CD4-positive, alpha-beta T cell (primary cell): ENCODE results near the gene GEMIN4. TPM values are rescaled to one million over a fixed set of nuclear protein-coding genes. Genes with fewer than 3 reads are reported as not detected.

Experiments
- ATAC-seq: fragments of 200-7000 bp; cut with Tn5 transposase; one replicate; pipeline ENCODE4 v1.10.0; 2022; ENCODE audit warnings: mild to moderate bottlenecking; ENCODE audit not compliant: poor library complexity
- CTCF ChIA-PET: fragments of 350-600 bp; sonication (Branson Sonifier 250); formaldehyde crosslinking; loops from one replicate; lab custom pipeline; 2021; ENCODE audit warnings: antibody characterized with exemption, inconsistent platforms; lab: Charles Lee
- POLR2A ChIA-PET: fragments of 350-600 bp; sonication (Branson Sonifier 250); formaldehyde crosslinking; loops from one replicate; lab custom pipeline; 2021; ENCODE audit warnings: antibody characterized with exemption, inconsistent platforms; lab: Charles Lee
- DNase-seq, 14 experiments: peaks; one replicate each; pipeline ENCODE4 v3.0.0-alpha.2; 2013 to 2020; ENCODE audit warnings: mixed read lengths in 2 of 14
- H3K27ac ChIP-seq, 2 donors: one replicate each; pipeline versions ENCODE4 v1.5.1 to v1.7.0; 2013; ENCODE audit warnings: low read length in 2 of 2, low read depth in 1 of 2, mild to moderate bottlenecking in 1 of 2
- H3K27me3 ChIP-seq, 2 experiments: 1 replicate in 1 of 2; 2 replicates in 1 of 2; pipeline versions ENCODE4 v1.6.1 to v1.7.0; 2013; ENCODE audit warnings: low read length in 2 of 2, control low read depth in 1 of 2, mild to moderate bottlenecking in 1 of 2, moderate library complexity in 1 of 2; ENCODE audit not compliant: insufficient read depth in 2 of 2, control insufficient read depth in 1 of 2
- H3K36me3 ChIP-seq: one replicate; pipeline ENCODE4 v1.6.1; 2013; ENCODE audit warnings: low read length, control low read depth; ENCODE audit not compliant: insufficient read depth
- H3K4me1 ChIP-seq: one replicate; pipeline ENCODE4 v1.6.1; 2013; ENCODE audit warnings: low read length, control low read depth; ENCODE audit not compliant: insufficient read depth
- H3K4me3 ChIP-seq: one replicate; pipeline ENCODE4 v1.5.1; 2013; ENCODE audit warnings: mild to moderate bottlenecking, low read length, moderate library complexity
- H3K9me3 ChIP-seq, 2 experiments: 1 replicate in 1 of 2; 2 replicates in 1 of 2; pipeline versions ENCODE4 v1.6.1 to v1.7.0; 2013; ENCODE audit warnings: low read length in 2 of 2, mild to moderate bottlenecking in 2 of 2, control low read depth in 1 of 2, moderate library complexity in 1 of 2; ENCODE audit not compliant: control insufficient read depth in 1 of 2, insufficient read depth in 1 of 2
- H3K27ac Mint-ChIP-seq: one replicate; pipeline ENCODE4 v1.8.0; 2020; ENCODE audit warnings: mixed read lengths
- H3K27me3 Mint-ChIP-seq: one replicate; pipeline ENCODE4 v1.8.0; 2021; ENCODE audit warnings: mixed read lengths
- H3K36me3 Mint-ChIP-seq: one replicate; pipeline ENCODE4 v1.8.0; 2021; ENCODE audit warnings: low read depth, mixed read lengths
- H3K4me1 Mint-ChIP-seq: one replicate; pipeline ENCODE4 v1.8.0; 2021; ENCODE audit warnings: low read depth, mixed read lengths
- H3K4me3 Mint-ChIP-seq: one replicate; pipeline ENCODE4 v1.8.0; 2020; ENCODE audit warnings: mild to moderate bottlenecking, mixed read lengths
- H3K9me3 Mint-ChIP-seq: one replicate; pipeline ENCODE4 v1.8.0; 2020; ENCODE audit warnings: mixed read lengths
- intact Hi-C, 2 experiments: fragments of 100-400 bp; cut with DNase I in 1 of 2; cut with micrococcal nuclease in 1 of 2; formaldehyde crosslinking; loops; one replicate each; pipeline versions ENCODE4 v1.15.1 to v1.9.0; 2023 to 2025; cut with DNase I, micrococcal nuclease
- total RNA-seq, 174 experiments: library from RNA in 2 of 174; stranded (reverse) in 2 of 174; gene quantifications; one replicate each; pipeline ENCODE4 v1.2.3 and lab custom pipeline; 2021 to 2026
- TF ChIP-seq, protein P1 (sequence below): fragments of 200-600 bp; IDR thresholded peaks from one replicate; pipeline ENCODE4 v1.8.0; 2022; ENCODE audit warnings: antibody characterized with exemption, mild to moderate bottlenecking

The GEMIN4 gene
- total RNA-seq, 2 experiments from 2014 or later: 16.0 to 18.0 TPM

GRCh38 chr17:737561-738113, 14.4 kb downstream of the GEMIN4 start:
- no peak overlapping the region for H3K27ac ChIP-seq
- H3K4me1 ChIP-seq: peaks cover 11% of the 10 kb centered on the region
- peaks cover 15% of the 10 kb centered on the region for H3K4me1 Mint-ChIP-seq
- no peaks in the 10 kb centered on the region for H3K27me3 ChIP-seq
- no peak overlapping the region for H3K4me3 ChIP-seq
- ChIA-PET POLR2A (no interaction called here), CTCF (no interaction called here)
- H3K27ac Mint-ChIP-seq: no peak overlapping the region
- H3K9me3 Mint-ChIP-seq: no peaks in the 10 kb centered on the region
- DNase-seq (no peak), ATAC-seq (no peak)
- H3K27me3 Mint-ChIP-seq: no peaks in the 10 kb centered on the region
- H3K9me3 ChIP-seq: no peaks in the 10 kb centered on the region
- intact Hi-C loops: no loop called here
- H3K4me3 Mint-ChIP-seq: no peak overlapping the region
- TF ChIP-seq, protein P1, sequence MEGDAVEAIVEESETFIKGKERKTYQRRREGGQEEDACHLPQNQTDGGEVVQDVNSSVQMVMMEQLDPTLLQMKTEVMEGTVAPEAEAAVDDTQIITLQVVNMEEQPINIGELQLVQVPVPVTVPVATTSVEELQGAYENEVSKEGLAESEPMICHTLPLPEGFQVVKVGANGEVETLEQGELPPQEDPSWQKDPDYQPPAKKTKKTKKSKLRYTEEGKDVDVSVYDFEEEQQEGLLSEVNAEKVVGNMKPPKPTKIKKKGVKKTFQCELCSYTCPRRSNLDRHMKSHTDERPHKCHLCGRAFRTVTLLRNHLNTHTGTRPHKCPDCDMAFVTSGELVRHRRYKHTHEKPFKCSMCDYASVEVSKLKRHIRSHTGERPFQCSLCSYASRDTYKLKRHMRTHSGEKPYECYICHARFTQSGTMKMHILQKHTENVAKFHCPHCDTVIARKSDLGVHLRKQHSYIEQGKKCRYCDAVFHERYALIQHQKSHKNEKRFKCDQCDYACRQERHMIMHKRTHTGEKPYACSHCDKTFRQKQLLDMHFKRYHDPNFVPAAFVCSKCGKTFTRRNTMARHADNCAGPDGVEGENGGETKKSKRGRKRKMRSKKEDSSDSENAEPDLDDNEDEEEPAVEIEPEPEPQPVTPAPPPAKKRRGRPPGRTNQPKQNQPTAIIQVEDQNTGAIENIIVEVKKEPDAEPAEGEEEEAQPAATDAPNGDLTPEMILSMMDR: no peak
- H3K36me3 ChIP-seq: no peaks in the 10 kb centered on the region
- H3K36me3 Mint-ChIP-seq: peaks cover 5% of the 10 kb centered on the region

DNA sequence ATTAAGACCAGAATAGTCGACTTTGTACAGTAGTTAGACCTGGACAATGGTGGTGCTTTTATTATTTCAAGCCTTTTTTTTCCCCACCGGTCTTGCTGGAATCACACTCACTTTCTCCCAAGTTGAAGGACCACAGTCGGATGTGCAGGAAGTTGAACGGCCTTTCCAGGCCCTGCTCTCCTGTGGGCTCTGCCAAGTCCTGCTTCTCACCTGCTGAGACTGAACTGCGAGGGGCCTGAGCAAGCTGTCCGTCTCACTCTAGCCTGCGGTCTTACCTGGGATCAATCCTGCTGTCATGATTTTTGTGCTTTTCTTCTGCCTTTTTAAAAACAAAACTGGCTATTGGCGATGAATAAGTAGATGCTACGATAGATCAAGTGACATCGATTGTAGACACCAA, 18.3 kb downstream of the GEMIN4 start:
- no peaks in the 10 kb centered on the region for H3K36me3 Mint-ChIP-seq
- Histone ChIP-seq H3K27ac (no peak overlapping the region), H3K9me3 (no peaks in the 10 kb centered on the region), H3K27me3 (peaks cover 8 to 13% of the 10 kb centered on the region in 2 experiments), H3K4me1 (peaks cover 14% of the 10 kb centered on the region), H3K4me3 (no peak overlapping the region), H3K36me3 (no peaks in the 10 kb centered on the region)
- no peak for DNase-seq
- H3K27me3 Mint-ChIP-seq: peaks cover 19% of the 10 kb centered on the region
- ChIA-PET CTCF (no interaction called here), POLR2A (interaction anchor here (1.1 to 1.3 kb wide), 2 partner anchors 20 to 48 kb away, joined by 3 to 4 read pairs; partner anchors contain the start of genes GLOD4 and MRM3)
- peak overlapping the region; percentile 87 for H3K4me3 Mint-ChIP-seq
- ATAC-seq: no peak
- intact Hi-C loops: loop anchor here in 1 of 2 experiments (2.0 kb wide), 1 partner anchor 17 kb away; no protein-coding TSS in a partner anchor
- H3K27ac Mint-ChIP-seq: no peak overlapping the region
- H3K9me3 Mint-ChIP-seq: no peaks in the 10 kb centered on the region
- TF ChIP-seq, protein P1: no peak
- H3K4me1 Mint-ChIP-seq: peaks cover 7% of the 10 kb centered on the region

DNA sequence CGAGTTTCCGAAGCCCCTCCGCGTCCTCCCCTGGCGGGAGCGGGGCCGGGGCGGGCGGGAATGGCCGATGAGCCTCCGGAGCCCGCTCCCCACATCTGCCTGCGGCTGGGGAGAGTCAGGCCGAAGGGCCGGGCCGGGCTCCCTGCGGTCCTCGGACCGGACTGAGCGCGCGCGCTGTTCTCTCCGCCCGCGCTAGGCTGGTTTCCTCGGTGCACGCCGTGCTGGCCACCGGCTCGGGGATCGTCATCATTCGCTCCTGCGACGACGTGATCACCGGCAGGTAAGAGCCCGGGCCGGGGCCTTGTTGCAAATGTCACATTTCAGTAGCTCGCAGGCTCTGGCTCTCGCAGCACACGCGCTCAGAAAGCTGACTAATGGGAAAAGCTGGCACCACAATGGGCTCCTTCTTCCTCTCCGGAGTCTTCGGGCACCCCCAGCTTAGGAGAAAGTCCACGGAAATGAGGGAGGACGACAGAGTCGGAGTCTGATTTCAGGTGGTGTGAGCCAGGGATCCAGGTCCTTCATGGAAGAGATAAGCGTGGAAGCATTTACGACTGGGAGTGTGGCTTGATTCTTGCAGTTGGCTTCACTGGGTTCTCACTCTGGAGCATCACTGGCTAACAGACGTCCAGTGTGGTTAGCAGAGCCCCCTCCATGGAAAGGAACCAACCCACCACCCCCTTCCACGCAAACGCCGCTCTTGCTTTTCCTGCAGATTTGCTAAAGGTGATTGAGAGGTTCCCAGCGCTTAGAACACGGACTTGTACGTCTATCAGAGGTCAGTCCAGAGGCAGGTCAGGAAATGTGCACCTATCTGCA, 19.0 kb downstream of the GEMIN4 start:
- Mint-ChIP-seq H3K27me3 (peaks cover 24% of the 10 kb centered on the region), H3K4me1 (peaks cover 7% of the 10 kb centered on the region), H3K27ac (no peak overlapping the region), H3K9me3 (no peaks in the 10 kb centered on the region), H3K36me3 (no peaks in the 10 kb centered on the region), H3K4me3 (peak overlapping the region; percentile 87)
- Histone ChIP-seq H3K4me3 (peak overlapping the region; percentile 38), H3K9me3 (no peaks in the 10 kb centered on the region), H3K27me3 (peaks cover 8 to 13% of the 10 kb centered on the region in 2 experiments), H3K4me1 (peaks cover 14% of the 10 kb centered on the region), H3K36me3 (no peaks in the 10 kb centered on the region), H3K27ac (no peak overlapping the region)
- ChIA-PET POLR2A (interaction anchor here (1.1 to 1.3 kb wide), 2 partner anchors 19 to 49 kb away, joined by 3 to 4 read pairs; partner anchors contain the start of genes GLOD4 and MRM3), CTCF (no interaction called here)
- intact Hi-C loops: loop anchor here in 1 of 2 experiments (2.0 kb wide), 1 partner anchor 18 kb away; no protein-coding TSS in a partner anchor
- DNase-seq: peak in 7 of 14 experiments; percentile 1 to 49 (median 33)
- ATAC-seq: peak; percentile 47
- TF ChIP-seq, protein P1: no peak
